Spleen (tissue), 7 donors: Measurements from ENCODE around the gene HOMER3.
A peak's percentile ranks its signal among the peaks of the same experiment; 100 is the strongest.

ENCODE experiments used
- CTCF ChIP-seq, 11 experiments: fragments of 200-600 bp in 7 of 11; fragments of 450-650 bp in 4 of 11; sonication (generic) in 4 of 11; IDR thresholded peaks in 8 of 11; conservative IDR thresholded peaks in 3 of 11; 1 replicate in 7 of 11; 2 replicates in 4 of 11; pipeline versions ENCODE4 v1.4.0 to v1.8.0; 2016 to 2021; ENCODE audit warnings: antibody characterized with exemption in 11 of 11, inconsistent platforms in 4 of 11, mild to moderate bottlenecking in 1 of 11
- POLR2A ChIP-seq, 3 donors: fragments of 450-650 bp; IDR thresholded peaks; one replicate each; pipeline ENCODE4 v1.5.1; 2017; ENCODE audit warnings: antibody characterized with exemption in 3 of 3, mild to moderate bottlenecking in 1 of 3
- donor health status: DM: no; HTN: no; CAD: no; lungs with moderate emphysema.
- donor health status: DM: no; HTN: no; CAD: no.
- donor health status: DM: no; HTN: no; CAD: no.

DNA sequence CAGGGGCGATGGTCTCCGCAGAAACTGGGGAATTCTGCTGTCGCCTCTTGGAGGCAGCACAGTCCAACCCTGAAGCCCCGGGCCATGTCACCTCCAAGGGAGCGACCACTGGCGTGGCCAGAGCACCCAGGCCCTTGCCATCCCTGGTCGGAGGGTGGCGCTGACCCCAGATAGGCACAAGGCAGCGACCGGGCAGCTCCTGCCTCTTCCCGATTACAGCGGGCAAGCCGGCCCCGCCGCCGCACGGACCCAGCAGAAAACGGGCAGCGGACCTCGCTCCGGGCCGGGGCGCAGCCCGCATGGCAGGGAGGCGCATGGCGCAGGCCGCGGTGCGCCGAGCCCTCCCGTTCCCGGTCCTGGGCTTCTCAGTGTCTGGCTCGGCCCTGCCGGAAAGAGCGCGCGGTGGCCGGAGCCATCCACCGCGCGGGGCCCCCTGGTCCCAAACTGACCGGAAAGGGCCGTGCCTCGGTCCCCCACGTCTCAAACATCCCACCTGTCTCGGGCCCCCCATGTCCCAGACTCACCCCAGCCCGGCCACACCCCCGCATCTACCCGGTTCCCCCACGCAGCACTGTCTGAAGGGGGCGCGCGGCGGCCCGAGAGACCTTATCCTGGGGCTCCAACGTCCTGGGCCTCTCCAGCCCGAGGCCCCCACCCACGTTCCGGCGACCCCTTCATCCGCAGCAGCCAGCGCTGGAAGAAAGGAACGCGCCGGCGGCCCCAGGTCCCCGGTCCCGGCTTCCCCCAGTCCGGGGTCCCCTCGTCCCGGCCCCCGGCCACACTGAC is 45.8 kb downstream of the HOMER3 start:
- TF ChIP-seq CTCF (IDR thresholded peaks at IDR 0.05 in 8 of 11, conservative IDR thresholded peaks at IDR 0.05 in 3 of 11) (peak in 7 of 11 experiments; percentile 9 to 39 (median 27)), POLR2A (IDR thresholded peaks at IDR 0.05) (no peak)
